ENCODE data around the gene SELENBP1. TPM values are rescaled to one million over a fixed set of nuclear protein-coding genes. Genes with fewer than 3 reads are reported as not detected.

SELENBP1 gene
- total and polyA plus RNA-seq, 9 of the 15 experiments (the other 6 are each of a cell fraction or from before 2014, with no cell fraction given): 25.8 to 81.2 (median 47.1) TPM

- DNase-seq (ENCODE audit: extremely low read depth in 1 of 4, low spot score in 3 of 4) (no peak), ATAC-seq (no peak), FAIRE-seq (no peak)
- TF ChIP-seq SRSF9 (IDR thresholded peaks at IDR 0.05; ENCODE audit: borderline replicate concordance, low read depth, low read length) (no peak), NFXL1 (CRISPR knock-in tag; IDR thresholded peaks at IDR 0.05) (no peak), ZNF780A (CRISPR knock-in tag; IDR thresholded peaks at IDR 0.05) (no peak), DPF2 (IDR thresholded peaks at IDR 0.05) (no peak), HMG20A (CRISPR knock-in tag; conservative IDR thresholded peaks at IDR 0.05) (no peak), ZBTB7A (IDR thresholded peaks at IDR 0.05; ENCODE audit: borderline replicate concordance, control insufficient read depth, low read depth, low read length) (no peak), POLR2AphosphoS2 (IDR thresholded peaks at IDR 0.05; ENCODE audit: low read length) (no peak), GABPB1 (CRISPR knock-in tag; IDR thresholded peaks at IDR 0.05) (no peak), FOXM1 (IDR thresholded peaks at IDR 0.05; ENCODE audit: low read depth) (no peak), FOXM1 (CRISPR knock-in tag; IDR thresholded peaks at IDR 0.05; ENCODE audit: low read depth) (no peak), FOXP1 (CRISPR knock-in tag; IDR thresholded peaks at IDR 0.05) (no peak)
- TF ChIP-seq, protein P1, sequence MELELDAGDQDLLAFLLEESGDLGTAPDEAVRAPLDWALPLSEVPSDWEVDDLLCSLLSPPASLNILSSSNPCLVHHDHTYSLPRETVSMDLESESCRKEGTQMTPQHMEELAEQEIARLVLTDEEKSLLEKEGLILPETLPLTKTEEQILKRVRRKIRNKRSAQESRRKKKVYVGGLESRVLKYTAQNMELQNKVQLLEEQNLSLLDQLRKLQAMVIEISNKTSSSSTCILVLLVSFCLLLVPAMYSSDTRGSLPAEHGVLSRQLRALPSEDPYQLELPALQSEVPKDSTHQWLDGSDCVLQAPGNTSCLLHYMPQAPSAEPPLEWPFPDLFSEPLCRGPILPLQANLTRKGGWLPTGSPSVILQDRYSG (tag; conservative IDR thresholded peaks at IDR 0.05; ENCODE audit: low read depth): no peak
- TF ChIP-seq, protein P2, sequence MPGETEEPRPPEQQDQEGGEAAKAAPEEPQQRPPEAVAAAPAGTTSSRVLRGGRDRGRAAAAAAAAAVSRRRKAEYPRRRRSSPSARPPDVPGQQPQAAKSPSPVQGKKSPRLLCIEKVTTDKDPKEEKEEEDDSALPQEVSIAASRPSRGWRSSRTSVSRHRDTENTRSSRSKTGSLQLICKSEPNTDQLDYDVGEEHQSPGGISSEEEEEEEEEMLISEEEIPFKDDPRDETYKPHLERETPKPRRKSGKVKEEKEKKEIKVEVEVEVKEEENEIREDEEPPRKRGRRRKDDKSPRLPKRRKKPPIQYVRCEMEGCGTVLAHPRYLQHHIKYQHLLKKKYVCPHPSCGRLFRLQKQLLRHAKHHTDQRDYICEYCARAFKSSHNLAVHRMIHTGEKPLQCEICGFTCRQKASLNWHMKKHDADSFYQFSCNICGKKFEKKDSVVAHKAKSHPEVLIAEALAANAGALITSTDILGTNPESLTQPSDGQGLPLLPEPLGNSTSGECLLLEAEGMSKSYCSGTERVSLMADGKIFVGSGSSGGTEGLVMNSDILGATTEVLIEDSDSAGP (CRISPR knock-in tag; IDR thresholded peaks at IDR 0.05): no peak
- TF ChIP-seq, protein P3, sequence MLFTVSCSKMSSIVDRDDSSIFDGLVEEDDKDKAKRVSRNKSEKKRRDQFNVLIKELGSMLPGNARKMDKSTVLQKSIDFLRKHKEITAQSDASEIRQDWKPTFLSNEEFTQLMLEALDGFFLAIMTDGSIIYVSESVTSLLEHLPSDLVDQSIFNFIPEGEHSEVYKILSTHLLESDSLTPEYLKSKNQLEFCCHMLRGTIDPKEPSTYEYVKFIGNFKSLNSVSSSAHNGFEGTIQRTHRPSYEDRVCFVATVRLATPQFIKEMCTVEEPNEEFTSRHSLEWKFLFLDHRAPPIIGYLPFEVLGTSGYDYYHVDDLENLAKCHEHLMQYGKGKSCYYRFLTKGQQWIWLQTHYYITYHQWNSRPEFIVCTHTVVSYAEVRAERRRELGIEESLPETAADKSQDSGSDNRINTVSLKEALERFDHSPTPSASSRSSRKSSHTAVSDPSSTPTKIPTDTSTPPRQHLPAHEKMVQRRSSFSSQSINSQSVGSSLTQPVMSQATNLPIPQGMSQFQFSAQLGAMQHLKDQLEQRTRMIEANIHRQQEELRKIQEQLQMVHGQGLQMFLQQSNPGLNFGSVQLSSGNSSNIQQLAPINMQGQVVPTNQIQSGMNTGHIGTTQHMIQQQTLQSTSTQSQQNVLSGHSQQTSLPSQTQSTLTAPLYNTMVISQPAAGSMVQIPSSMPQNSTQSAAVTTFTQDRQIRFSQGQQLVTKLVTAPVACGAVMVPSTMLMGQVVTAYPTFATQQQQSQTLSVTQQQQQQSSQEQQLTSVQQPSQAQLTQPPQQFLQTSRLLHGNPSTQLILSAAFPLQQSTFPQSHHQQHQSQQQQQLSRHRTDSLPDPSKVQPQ (CRISPR knock-in tag; IDR thresholded peaks at IDR 0.05; ENCODE audit: borderline replicate concordance): no peak
- Histone ChIP-seq H3K4me2 (ENCODE audit: insufficient read depth, low read length) (no peak overlapping the region), H3K36me3 (ENCODE audit: control insufficient read depth, insufficient read depth, low read length) (peaks cover 33% of the 10 kb centered on the region; the same call in 2 of the 3 replicates), H3K9me1 (ENCODE audit: control insufficient read depth, insufficient read depth, low read length) (no peaks in the 10 kb centered on the region), H3K9me3 (replicated peaks; ENCODE audit: control insufficient read depth, insufficient read depth, low read depth, low read length) (no peaks in the 10 kb centered on the region), H3K9ac (ENCODE audit: insufficient read depth in 1 of 2, low read depth in 2 of 2, low read length in 2 of 2) (no peak overlapping the region), H3K4me3 (no peak overlapping the region), H3K27me3 (ENCODE audit: control insufficient read depth in 2 of 2, insufficient read depth in 2 of 2, low read length in 2 of 2) (no peaks in the 10 kb centered on the region), H3K4me1 (replicated peaks in 1 of 2; ENCODE audit: control insufficient read depth in 2 of 2, insufficient read depth in 2 of 2, low read length in 2 of 2) (peaks cover 0 to 7% of the 10 kb centered on the region in 2 experiments; a peak in 3 of 5 replicates), H2AFZ (ENCODE audit: low read depth, low read length) (no peak overlapping the region), H3K79me2 (ENCODE audit: control insufficient read depth, insufficient read depth, low read length) (peaks cover 10% of the 10 kb centered on the region), H4K20me1 (replicated peaks; ENCODE audit: control insufficient read depth, insufficient read depth, low read length) (no peaks in the 10 kb centered on the region), H3K27ac (ENCODE audit: extremely low read depth, low read depth, low read length) (no peak overlapping the region)
- in situ Hi-C loops (cut with MboI) (no loop called here), intact Hi-C loops (cut with micrococcal nuclease) (loop anchor here (5.0 to 10.0 kb wide), 3 partner anchors 57 to 393 kb away; partner anchors contain the start of gene ZNF687)
- ChIA-PET POLR2A (interaction anchor here (1.0 to 5.8 kb wide), 4 partner anchors 12 to 61 kb away, joined by 4 to 39 read pairs (median 6); partner anchors contain the start of genes PI4KB and ZNF687), CTCF (ENCODE audit: low intra/inter-chr PET ratio) (interaction anchor here (4.7 kb wide), 1 partner anchor 41 kb away, joined by 50 read pairs; no protein-coding TSS in a partner anchor)
- BruUV-seq (replicated peaks): no TSS peak
- 66% methylated on average over 2 of the region's 2 CpGs for WGBS (ENCODE audit: insufficient coverage, low coverage, missing lambda C conversion rate)
Measured at GRCh38 chr1:151342021-151342420, 30.5 kb downstream of the SELENBP1 start.
